Measurements from ENCODE around the gene GPR108. TPM values are rescaled to one million over a fixed set of nuclear protein-coding genes. Genes with fewer than 3 reads are reported as not detected.

GPR108 gene
- total RNA-seq, 2 experiments from 2014 or later: 77.2 to 100 TPM

GRCh38 chr19:6739390-6739882, 2.1 kb upstream of the GPR108 start, which contains the start of gene TRIP10:
Gene TRIP10, plus strand, starts transcription at chr19:6739680. Its CDS starts 82 bp downstream, at chr19:6739762.
- H3K9me3 Mint-ChIP-seq (ENCODE audit: low read depth): no peaks in the 10 kb centered on the region
- peak; percentile 3 for ATAC-seq
- peaks cover 36% of the 10 kb centered on the region for H3K4me1 Mint-ChIP-seq

GRCh38 chr19:6738787-6739389, 1.5 kb upstream of the GPR108 start:
- DNase-seq (peak; percentile 63), ATAC-seq (no peak)
- Mint-ChIP-seq H3K9me3 (ENCODE audit: low read depth) (no peaks in the 10 kb centered on the region), H3K27ac (peak overlapping the region; percentile 99), H3K4me3 (peak overlapping the region; percentile 84), H3K4me1 (peaks cover 36% of the 10 kb centered on the region), H3K27me3 (no peaks in the 10 kb centered on the region), H3K36me3 (peaks cover 2% of the 10 kb centered on the region)
- CTCF ChIA-PET: interaction anchor here (0.7 to 5.2 kb wide), 23 partner anchors 8 to 222 kb away, joined by 3 to 127 read pairs (median 5); partner anchors contain the start of genes SH2D3A and VAV1

More at GRCh38 chr19:6739390-6739882, 2.1 kb upstream of the GPR108 start, which contains the start of gene TRIP10:
- DNase-seq: peak; percentile 83
- Mint-ChIP-seq H3K4me3 (peak within 1 kb of the TSS; percentile 84), H3K27me3 (no peaks in the 10 kb centered on the region), H3K27ac (peak within 1 kb of the TSS; percentile 99), H3K36me3 (peaks cover 2% of the 10 kb centered on the region)
- CTCF ChIA-PET: interaction anchor here (1.4 to 5.2 kb wide), 8 partner anchors 29 to 124 kb away, joined by 3 to 127 read pairs (median 16); partner anchors contain the start of genes SH2D3A and VAV1

GRCh38 chr19:6737873-6738786, 750 bp upstream of the GPR108 start:
- peak overlapping the region; percentile 84 for H3K4me3 Mint-ChIP-seq

GRCh38 chr19:6736917-6737283, 480 bp downstream of the GPR108 start:
- peaks cover 6% of the 10 kb centered on the region for H3K36me3 Mint-ChIP-seq
- DNase-seq (no peak), ATAC-seq (peak; percentile 1)
- CTCF ChIA-PET: interaction anchor here (0.6 to 5.2 kb wide), 19 partner anchors 11 to 220 kb away, joined by 3 to 127 read pairs (median 12); partner anchors contain the start of genes SH2D3A, TNFSF14 and VAV1
- peaks cover 36% of the 10 kb centered on the region for H3K4me1 Mint-ChIP-seq
- peak overlapping the region; percentile 99 for H3K27ac Mint-ChIP-seq
- no peaks in the 10 kb centered on the region for H3K27me3 Mint-ChIP-seq
- peak overlapping the region; percentile 84 for H3K4me3 Mint-ChIP-seq
- H3K9me3 Mint-ChIP-seq (ENCODE audit: low read depth): no peaks in the 10 kb centered on the region

More at GRCh38 chr19:6737873-6738786, 750 bp upstream of the GPR108 start:
- Mint-ChIP-seq H3K4me1 (peaks cover 36% of the 10 kb centered on the region), H3K27ac (peak overlapping the region; percentile 99), H3K9me3 (ENCODE audit: low read depth) (no peaks in the 10 kb centered on the region), H3K27me3 (no peaks in the 10 kb centered on the region), H3K36me3 (no peaks in the 10 kb centered on the region)
- DNase-seq (peak; percentile 93), ATAC-seq (peak; percentile 29)
- CTCF ChIA-PET: interaction anchor here (0.6 to 5.2 kb wide), 31 partner anchors 9 to 459 kb away, joined by 3 to 127 read pairs (median 4); partner anchors contain the start of genes SH2D3A, TNFSF14 and VAV1

- Mint-ChIP-seq H3K27ac (peak overlapping the region; percentile 99), H3K4me3 (peak overlapping the region; percentile 84), H3K27me3 (no peaks in the 10 kb centered on the region), H3K4me1 (peaks cover 34% of the 10 kb centered on the region), H3K9me3 (ENCODE audit: low read depth) (no peaks in the 10 kb centered on the region), H3K36me3 (peaks cover 6% of the 10 kb centered on the region)
- peak; percentile 88 for DNase-seq
- peak; percentile 21 for ATAC-seq
- CTCF ChIA-PET: interaction anchor here (0.6 to 5.2 kb wide), 18 partner anchors 12 to 364 kb away, joined by 3 to 127 read pairs (median 7); partner anchors contain the start of genes ALKBH7, SH2D3A, TNFSF14 and VAV1
Measured at GRCh38 chr19:6736169-6736916, 1.0 kb downstream of the GPR108 start.

GRCh38 chr19:6735181-6735911, 2.0 kb downstream of the GPR108 start:
- Mint-ChIP-seq H3K27ac (peak overlapping the region; percentile 99), H3K9me3 (ENCODE audit: low read depth) (no peaks in the 10 kb centered on the region), H3K36me3 (peaks cover 6% of the 10 kb centered on the region), H3K4me3 (peak overlapping the region; percentile 84), H3K27me3 (no peaks in the 10 kb centered on the region), H3K4me1 (peaks cover 33% of the 10 kb centered on the region)
- ATAC-seq: no peak
- DNase-seq: no peak
- CTCF ChIA-PET: interaction anchor here (1.1 to 5.2 kb wide), 8 partner anchors 58 to 218 kb away, joined by 3 to 127 read pairs (median 10); partner anchors contain the start of gene TNFSF14

- no peaks in the 10 kb centered on the region for H3K27me3 Mint-ChIP-seq
- H3K4me3 Mint-ChIP-seq: no peak overlapping the region
- CTCF ChIA-PET: interaction anchor here (1.4 to 1.7 kb wide), 2 partner anchors 80 to 103 kb away, joined by 3 to 5 read pairs; no protein-coding TSS in a partner anchor
- H3K27ac Mint-ChIP-seq: peak overlapping the region; percentile 61
- no peaks in the 10 kb centered on the region for H3K9me3 Mint-ChIP-seq (ENCODE audit: low read depth)
- H3K4me1 Mint-ChIP-seq: peaks cover 30% of the 10 kb centered on the region
- no peak for DNase-seq
- ATAC-seq: no peak
- peaks cover 6% of the 10 kb centered on the region for H3K36me3 Mint-ChIP-seq
Measured at GRCh38 chr19:6734096-6734696, 3.2 kb downstream of the GPR108 start.

- H3K36me3 Mint-ChIP-seq: peaks cover 6% of the 10 kb centered on the region
- no peak overlapping the region for H3K4me3 Mint-ChIP-seq
- CTCF ChIA-PET: interaction anchor here (0.6 to 1.7 kb wide), 4 partner anchors 9 to 130 kb away, joined by 3 to 7 read pairs (median 4); no protein-coding TSS in a partner anchor
- no peak for ATAC-seq
- H3K9me3 Mint-ChIP-seq (ENCODE audit: low read depth): no peaks in the 10 kb centered on the region
- H3K27me3 Mint-ChIP-seq: no peaks in the 10 kb centered on the region
- H3K27ac Mint-ChIP-seq: no peak overlapping the region
- peaks cover 23% of the 10 kb centered on the region for H3K4me1 Mint-ChIP-seq
- DNase-seq: no peak
Measured at GRCh38 chr19:6733338-6734095, 3.9 kb downstream of the GPR108 start.

GRCh38 chr19:6732803-6733337, 4.5 kb downstream of the GPR108 start:
- CTCF ChIA-PET: interaction anchor here (0.6 to 1.7 kb wide), 4 partner anchors 8 to 131 kb away, joined by 3 to 7 read pairs (median 4); no protein-coding TSS in a partner anchor
- Mint-ChIP-seq H3K9me3 (ENCODE audit: low read depth) (no peaks in the 10 kb centered on the region), H3K27me3 (no peaks in the 10 kb centered on the region), H3K36me3 (peaks cover 6% of the 10 kb centered on the region), H3K4me3 (no peak overlapping the region), H3K4me1 (peaks cover 19% of the 10 kb centered on the region), H3K27ac (no peak overlapping the region)
- no peak for DNase-seq
- ATAC-seq: no peak

- no peak for ATAC-seq
- no peak for DNase-seq
- Mint-ChIP-seq H3K4me1 (peaks cover 17% of the 10 kb centered on the region), H3K4me3 (no peak overlapping the region), H3K27ac (no peak overlapping the region), H3K36me3 (peaks cover 6% of the 10 kb centered on the region), H3K9me3 (ENCODE audit: low read depth) (no peaks in the 10 kb centered on the region), H3K27me3 (no peaks in the 10 kb centered on the region)
- CTCF ChIA-PET: no interaction called here
Measured at GRCh38 chr19:6731822-6732221, 5.6 kb downstream of the GPR108 start.

Measured in activated CD8-positive, alpha-beta memory T cell treated with anti-CD3 and anti-CD28 coated beads, Interleukin-2, amount 10 ng/mL, durations not matched to agents 7 days and 5 days (primary cell).